GM23338 (cell line): ENCODE measurements around the gene FRAS1.

Experiments
- CREB1 ChIP-seq: fragments of 250-450 bp; sonication (Bioruptor Pico); IDR thresholded peaks from 2 replicates; pipeline ENCODE4 v1.5.0; 2020; ENCODE audit warnings: low read depth, mild to moderate bottlenecking, moderate library complexity
- CTCF ChIP-seq, 2 experiments: fragments of 200-600 bp in 1 of 2; sonication (generic) in 1 of 2; conservative IDR thresholded peaks; 2 replicates each; pipeline versions ENCODE4 v1.5.1 to v1.6.1; 2016 to 2017; ENCODE audit warnings: antibody characterized with exemption in 2 of 2, low read depth in 2 of 2, mild to moderate bottlenecking in 2 of 2, moderate library complexity in 1 of 2
- ETS1 ChIP-seq: IDR thresholded peaks from 2 replicates; pipeline ENCODE4 v1.6.1; 2016; ENCODE audit warnings: antibody characterized with exemption
- EZH2 ChIP-seq: fragments of 200-600 bp; sonication (generic); IDR thresholded peaks from one replicate; pipeline ENCODE4 v1.8.0; 2017; ENCODE audit warnings: antibody characterized with exemption, mild to moderate bottlenecking, low read depth; ENCODE audit not compliant: unreplicated experiment
- EZH2phosphoT487 ChIP-seq: fragments of 200-600 bp; sonication (generic); IDR thresholded peaks from one replicate; pipeline ENCODE4 v1.8.1; 2018; ENCODE audit warnings: antibody characterized with exemption; ENCODE audit not compliant: unreplicated experiment
- JUNB ChIP-seq: IDR thresholded peaks from one replicate; pipeline ENCODE4 v1.6.1; 2016; ENCODE audit warnings: antibody characterized with exemption; ENCODE audit not compliant: unreplicated experiment
- NANOG ChIP-seq: IDR thresholded peaks from 2 replicates; pipeline ENCODE4 v1.6.1; 2016; ENCODE audit warnings: antibody characterized with exemption, borderline replicate concordance
- POLR2AphosphoS5 ChIP-seq: IDR thresholded peaks from 2 replicates; pipeline ENCODE4 v1.6.1; 2016; ENCODE audit warnings: antibody characterized with exemption, low read depth
- REST ChIP-seq: IDR thresholded peaks from one replicate; pipeline ENCODE4 v1.6.1; 2018; ENCODE audit warnings: antibody characterized with exemption; ENCODE audit not compliant: unreplicated experiment
- ZNF331 ChIP-seq: fragments of 250-450 bp; sonication (Bioruptor Pico); IDR thresholded peaks from 2 replicates; pipeline ENCODE4 v1.5.0; 2020; ENCODE audit warnings: low read depth, mild to moderate bottlenecking, moderate library complexity

GRCh38 chr4:78214078-78214477 lies 157.0 kb downstream of the FRAS1 start:
- no peak for TF ChIP-seq CTCF (conservative IDR thresholded peaks at IDR 0.05; ENCODE audit: low read depth in 2 of 2)
- TF ChIP-seq EZH2, result no peak
- no peak for TF ChIP-seq NANOG
- no peak for TF ChIP-seq POLR2AphosphoS5
- no peak for TF ChIP-seq ETS1
- no peak for TF ChIP-seq EZH2phosphoT487
- no peak for TF ChIP-seq REST
- TF ChIP-seq CREB1 (CRISPR knock-in tag), result no peak
- no peak for TF ChIP-seq JUNB
- no peak for TF ChIP-seq ZNF331
